ENCODE data around the gene ANKRD13A.

DNA sequence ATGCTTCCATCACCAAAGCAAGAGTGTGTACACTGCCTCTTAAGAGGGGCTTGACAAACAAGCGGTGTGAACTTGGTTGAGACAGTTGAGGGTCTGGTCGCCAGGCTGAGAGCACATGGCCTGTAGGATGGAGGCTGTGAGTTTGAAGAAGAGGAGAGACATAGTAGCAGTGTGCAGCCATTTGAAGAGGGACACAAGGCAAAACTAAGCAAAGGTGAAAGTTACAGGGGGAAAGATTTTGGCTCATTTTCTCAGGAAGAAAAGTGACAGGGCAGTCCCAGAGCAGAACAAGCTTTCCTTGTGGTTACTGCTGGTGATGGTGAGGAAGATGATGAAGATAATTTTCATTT lies 60.4 kb downstream of the ANKRD13A start:
- TF ChIP-seq, protein P1, sequence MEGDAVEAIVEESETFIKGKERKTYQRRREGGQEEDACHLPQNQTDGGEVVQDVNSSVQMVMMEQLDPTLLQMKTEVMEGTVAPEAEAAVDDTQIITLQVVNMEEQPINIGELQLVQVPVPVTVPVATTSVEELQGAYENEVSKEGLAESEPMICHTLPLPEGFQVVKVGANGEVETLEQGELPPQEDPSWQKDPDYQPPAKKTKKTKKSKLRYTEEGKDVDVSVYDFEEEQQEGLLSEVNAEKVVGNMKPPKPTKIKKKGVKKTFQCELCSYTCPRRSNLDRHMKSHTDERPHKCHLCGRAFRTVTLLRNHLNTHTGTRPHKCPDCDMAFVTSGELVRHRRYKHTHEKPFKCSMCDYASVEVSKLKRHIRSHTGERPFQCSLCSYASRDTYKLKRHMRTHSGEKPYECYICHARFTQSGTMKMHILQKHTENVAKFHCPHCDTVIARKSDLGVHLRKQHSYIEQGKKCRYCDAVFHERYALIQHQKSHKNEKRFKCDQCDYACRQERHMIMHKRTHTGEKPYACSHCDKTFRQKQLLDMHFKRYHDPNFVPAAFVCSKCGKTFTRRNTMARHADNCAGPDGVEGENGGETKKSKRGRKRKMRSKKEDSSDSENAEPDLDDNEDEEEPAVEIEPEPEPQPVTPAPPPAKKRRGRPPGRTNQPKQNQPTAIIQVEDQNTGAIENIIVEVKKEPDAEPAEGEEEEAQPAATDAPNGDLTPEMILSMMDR (IDR thresholded peaks at IDR 0.05), result no peak
- TF ChIP-seq POLR2AphosphoS5 (IDR thresholded peaks at IDR 0.05) (no peak), POLR2A (IDR thresholded peaks at IDR 0.05) (no peak), EP300 (IDR thresholded peaks at IDR 0.05; ENCODE audit: low read depth) (no peak)

All from transverse colon (tissue), 4 donors.